COR-L47 (cell line): ENCODE data around the gene PRX.
"Not testable (repeated sequence)": the region's sequence is repeated elsewhere in the genome, so short reads cannot be mapped to it uniquely, and the experiment has no call there.

Source experiments
- DNase-seq: peaks from one replicate; lab custom pipeline; 2025; lab: John Stamatoyannopoulos, UW

Gene PRX

GRCh38 chr19:40433391-40434216 is 20.4 kb upstream of the PRX start:
- DNase-seq = peak; percentile 75

GRCh38 chr19:40432760-40433159 is 19.6 kb upstream of the PRX start:
- not testable (repeated sequence) for DNase-seq

GRCh38 chr19:40431698-40432097 is 18.5 kb upstream of the PRX start:
- no peak for DNase-seq

GRCh38 chr19:40430242-40430641 is 17.1 kb upstream of the PRX start:
- DNase-seq = not testable (repeated sequence)

- not testable (repeated sequence) for DNase-seq
These were observed 15.0 kb upstream of the PRX start for GRCh38 chr19:40428197-40428596.

GRCh38 chr19:40425450-40426287 is 12.5 kb upstream of the PRX start, which contains the start of gene SERTAD1:
TSS of gene SERTAD1 (minus strand) at chr19:40425992. CDS start at chr19:40423546, 2,446 bp downstream.
- peak; percentile 99 for DNase-seq

GRCh38 chr19:40424637-40425449 is 11.7 kb upstream of the PRX start:
- no peak for DNase-seq

GRCh38 chr19:40423938-40424337 is 10.8 kb upstream of the PRX start:
- no peak for DNase-seq

- DNase-seq = no peak
These were observed 9.8 kb upstream of the PRX start for GRCh38 chr19:40422748-40423566.

GRCh38 chr19:40421993-40422747 is 9.0 kb upstream of the PRX start:
- no peak for DNase-seq

- DNase-seq = peak; percentile 56
These were observed 7.9 kb upstream of the PRX start for GRCh38 chr19:40420766-40421765.

- no peak for DNase-seq
These were observed 7.2 kb upstream of the PRX start for GRCh38 chr19:40420451-40420765.

- DNase-seq = no peak
These were observed 6.6 kb upstream of the PRX start for GRCh38 chr19:40419780-40420179.

GRCh38 chr19:40419066-40419612 is 6.0 kb upstream of the PRX start:
- no peak for DNase-seq

- no peak for DNase-seq
These were observed 4.9 kb upstream of the PRX start for GRCh38 chr19:40418040-40418439.

- no peak for DNase-seq
These were observed 4.4 kb upstream of the PRX start for GRCh38 chr19:40417643-40417981.

GRCh38 chr19:40416918-40417642 is 3.9 kb upstream of the PRX start:
- DNase-seq = no peak

- DNase-seq = no peak
These were observed 2.6 kb upstream of the PRX start for GRCh38 chr19:40415768-40416167.
